Tibial nerve (tissue), 4 donors: Measurements from ENCODE around the gene DKK2. TPM values are rescaled to one million over a fixed set of nuclear protein-coding genes. Genes with fewer than 3 reads are reported as not detected.

Experiments
- DNase-seq, 2 donors: peaks; one replicate each; pipeline ENCODE4 v3.0.0-alpha.2; 2019; ENCODE audit warnings: low spot score in 2 of 2
- H3K27ac ChIP-seq, 4 donors: fragments of 200-600 bp; sonication (generic) in 3 of 4; one replicate each; pipeline ENCODE4 v1.5.1; 2017 to 2019; ENCODE audit warnings: mild to moderate bottlenecking in 1 of 4
- H3K27me3 ChIP-seq, 2 donors: fragments of 200-600 bp; sonication (generic) in 1 of 2; one replicate each; pipeline versions ENCODE4 v1.5.1 to v1.6.0; 2017 to 2019
- H3K36me3 ChIP-seq, 3 donors: fragments of 200-600 bp; sonication (generic); one replicate each; pipeline ENCODE4 v1.5.1; 2018 to 2019
- H3K4me1 ChIP-seq, 4 donors: fragments of 200-600 bp; sonication (generic) in 3 of 4; one replicate each; pipeline ENCODE4 v1.5.1; 2017 to 2019
- H3K4me3 ChIP-seq, 4 donors: fragments of 200-600 bp; sonication (generic) in 3 of 4; one replicate each; pipeline ENCODE4 v1.5.1; 2017 to 2019; ENCODE audit warnings: mild to moderate bottlenecking in 1 of 4, moderate library complexity in 1 of 4
- H3K9me3 ChIP-seq, 4 donors: fragments of 200-600 bp; sonication (generic) in 3 of 4; one replicate each; pipeline ENCODE4 v1.5.1; 2017 to 2019
- EP300 ChIP-seq, 2 donors: sonication (generic); formaldehyde crosslinking; IDR thresholded peaks; one replicate each; pipeline ENCODE4 v1.6.1; 2017; ENCODE audit warnings: antibody characterized with exemption in 2 of 2, mild to moderate bottlenecking in 1 of 2
- POLR2A ChIP-seq, 2 donors: fragments of 450-650 bp; IDR thresholded peaks; one replicate each; pipeline ENCODE4 v1.6.1; 2017; ENCODE audit warnings: antibody characterized with exemption in 2 of 2, mild to moderate bottlenecking in 2 of 2, moderate library complexity in 2 of 2
- WGBS, 2 donors: methylation state at CpG; one replicate each; pipeline ENCODE4 v1.1.5; 2018; 5-methylcytosine and 5-hydroxymethylcytosine counted together
- total RNA-seq, 4 donors: library from RNA; depleted of rRNA; stranded (reverse); fragments of >200 nt; gene quantifications; one replicate each; pipeline ENCODE4 v1.1.0, GENCODE V29; 2016
- TF ChIP-seq, protein P1 (sequence below), 5 experiments: fragments of 200-600 bp in 3 of 5; fragments of 450-650 bp in 2 of 5; sonication (generic) in 3 of 5; IDR thresholded peaks; one replicate each; pipeline ENCODE4 v1.5.1; 2016 to 2019; ENCODE audit warnings: antibody characterized with exemption in 5 of 5, mild to moderate bottlenecking in 3 of 5, moderate library complexity in 2 of 5

The DKK2 gene
- total RNA-seq, 4 donors from 2014 or later, result 5.4 to 18.4 (median 15.3) TPM

- WGBS, 2 donors, result 74 to 85% methylated on average over 2 of the region's 2 CpGs
Measured at GRCh38 chr4:106967892-106968291, 68.2 kb downstream of the DKK2 start.

DNA sequence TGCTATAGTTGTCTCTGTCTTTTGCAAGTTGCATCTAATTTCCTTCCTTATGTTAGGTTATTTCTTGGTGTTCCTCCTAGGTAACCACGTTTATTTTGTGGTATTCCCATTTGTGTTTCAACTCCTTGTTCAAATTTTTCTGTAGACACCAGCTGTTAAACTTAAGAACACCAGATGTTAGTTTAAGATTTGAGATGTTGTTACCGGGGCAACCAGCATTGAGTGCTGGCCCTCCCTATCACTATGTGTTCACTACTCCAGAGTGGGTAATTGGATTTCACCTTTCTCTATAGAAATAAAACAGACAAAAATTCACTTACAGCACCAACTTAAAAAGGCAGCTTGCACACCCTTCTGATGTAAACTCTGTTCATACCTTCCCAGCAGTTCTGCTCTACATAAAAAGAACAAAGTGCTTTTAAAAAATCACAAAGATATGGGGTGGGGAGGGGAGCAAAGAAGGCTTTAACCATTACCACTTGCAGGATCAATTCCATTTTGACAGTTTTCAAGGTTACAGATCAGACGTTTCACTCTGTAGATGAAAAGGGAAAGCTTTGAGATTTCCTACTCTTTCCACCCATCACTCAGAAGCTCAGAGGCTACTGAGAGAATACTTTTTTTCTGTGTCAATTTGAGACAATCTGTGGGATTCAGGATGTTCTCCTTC, 82.9 kb downstream of the DKK2 start:
- no peak overlapping the region for H3K4me3 ChIP-seq
- no peak overlapping the region for H3K27ac ChIP-seq
- TF ChIP-seq POLR2A (IDR thresholded peaks at IDR 0.05) (no peak), EP300 (IDR thresholded peaks at IDR 0.05) (no peak)
- TF ChIP-seq, protein P1, sequence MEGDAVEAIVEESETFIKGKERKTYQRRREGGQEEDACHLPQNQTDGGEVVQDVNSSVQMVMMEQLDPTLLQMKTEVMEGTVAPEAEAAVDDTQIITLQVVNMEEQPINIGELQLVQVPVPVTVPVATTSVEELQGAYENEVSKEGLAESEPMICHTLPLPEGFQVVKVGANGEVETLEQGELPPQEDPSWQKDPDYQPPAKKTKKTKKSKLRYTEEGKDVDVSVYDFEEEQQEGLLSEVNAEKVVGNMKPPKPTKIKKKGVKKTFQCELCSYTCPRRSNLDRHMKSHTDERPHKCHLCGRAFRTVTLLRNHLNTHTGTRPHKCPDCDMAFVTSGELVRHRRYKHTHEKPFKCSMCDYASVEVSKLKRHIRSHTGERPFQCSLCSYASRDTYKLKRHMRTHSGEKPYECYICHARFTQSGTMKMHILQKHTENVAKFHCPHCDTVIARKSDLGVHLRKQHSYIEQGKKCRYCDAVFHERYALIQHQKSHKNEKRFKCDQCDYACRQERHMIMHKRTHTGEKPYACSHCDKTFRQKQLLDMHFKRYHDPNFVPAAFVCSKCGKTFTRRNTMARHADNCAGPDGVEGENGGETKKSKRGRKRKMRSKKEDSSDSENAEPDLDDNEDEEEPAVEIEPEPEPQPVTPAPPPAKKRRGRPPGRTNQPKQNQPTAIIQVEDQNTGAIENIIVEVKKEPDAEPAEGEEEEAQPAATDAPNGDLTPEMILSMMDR (IDR thresholded peaks at IDR 0.05), result no peak
- WGBS, 2 donors, result 48 to 56% methylated on average over 3 of the region's 3 CpGs
- no peaks in the 10 kb centered on the region for H3K36me3 ChIP-seq
- H3K4me1 ChIP-seq, result no peaks in the 10 kb centered on the region
- no peaks in the 10 kb centered on the region for H3K9me3 ChIP-seq
- no peaks in the 10 kb centered on the region for H3K27me3 ChIP-seq
- DNase-seq, result no peak

More at GRCh38 chr4:106967892-106968291, 68.2 kb downstream of the DKK2 start:
- no peak overlapping the region for H3K4me3 ChIP-seq
- no peaks in the 10 kb centered on the region for H3K36me3 ChIP-seq
- H3K9me3 ChIP-seq, result peaks cover 0 to 1% (median 0%) of the 10 kb centered on the region in 4 donors
- H3K4me1 ChIP-seq, result no peaks in the 10 kb centered on the region
- H3K27ac ChIP-seq, result no peak overlapping the region
- no peak for DNase-seq
- TF ChIP-seq POLR2A (IDR thresholded peaks at IDR 0.05) (no peak), EP300 (IDR thresholded peaks at IDR 0.05) (no peak)
- TF ChIP-seq, protein P1 (IDR thresholded peaks at IDR 0.05), result no peak
- H3K27me3 ChIP-seq, result no peaks in the 10 kb centered on the region

GRCh38 chr4:106951891-106952290, 84.2 kb downstream of the DKK2 start:
- Histone ChIP-seq H3K9me3 (no peaks in the 10 kb centered on the region), H3K4me1 (no peaks in the 10 kb centered on the region), H3K27ac (no peak overlapping the region), H3K36me3 (no peaks in the 10 kb centered on the region), H3K27me3 (no peaks in the 10 kb centered on the region), H3K4me3 (no peak overlapping the region)
- WGBS, 2 donors, result 84 to 87% methylated on average over 2 of the region's 2 CpGs
- TF ChIP-seq, protein P1 (IDR thresholded peaks at IDR 0.05), result no peak
- TF ChIP-seq POLR2A (IDR thresholded peaks at IDR 0.05) (no peak), EP300 (IDR thresholded peaks at IDR 0.05) (no peak)
- DNase-seq, result no peak

GRCh38 chr4:106941841-106942240, 94.3 kb downstream of the DKK2 start:
- no peaks in the 10 kb centered on the region for H3K36me3 ChIP-seq
- no peaks in the 10 kb centered on the region for H3K4me1 ChIP-seq
- TF ChIP-seq EP300 (IDR thresholded peaks at IDR 0.05) (no peak), POLR2A (IDR thresholded peaks at IDR 0.05) (no peak)
- TF ChIP-seq, protein P1 (IDR thresholded peaks at IDR 0.05), result no peak
- no peaks in the 10 kb centered on the region for H3K9me3 ChIP-seq
- no peaks in the 10 kb centered on the region for H3K27me3 ChIP-seq
- no peak for DNase-seq
- H3K27ac ChIP-seq, result no peak overlapping the region
- H3K4me3 ChIP-seq, result no peak overlapping the region
- 21 to 23% methylated on average over 1 of the region's 1 CpG for WGBS, 2 donors

DNA sequence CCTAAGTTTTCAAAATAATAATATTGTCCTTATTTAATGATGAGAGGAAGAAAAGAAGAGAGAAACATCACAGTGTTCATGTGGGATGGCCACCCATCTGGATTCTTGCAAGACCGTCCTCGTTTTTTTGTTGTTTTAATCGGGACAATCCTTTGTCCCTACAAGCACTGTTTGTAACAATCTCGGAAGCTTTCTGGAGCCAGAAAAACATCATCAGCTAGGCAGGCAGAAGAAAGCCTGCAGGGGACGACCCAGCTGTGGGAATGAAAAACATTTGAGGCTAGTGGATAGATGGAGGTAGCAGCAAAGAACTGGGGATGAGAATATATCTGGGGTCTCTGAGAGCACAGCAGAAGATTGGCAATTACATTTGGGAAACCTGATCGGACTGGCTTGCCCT, 105.6 kb downstream of the DKK2 start:
- Histone ChIP-seq H3K27ac (no peak overlapping the region), H3K4me1 (no peaks in the 10 kb centered on the region), H3K27me3 (no peaks in the 10 kb centered on the region), H3K9me3 (no peaks in the 10 kb centered on the region), H3K4me3 (no peak overlapping the region), H3K36me3 (no peaks in the 10 kb centered on the region)
- DNase-seq, result no peak
- TF ChIP-seq, protein P1 (IDR thresholded peaks at IDR 0.05), result no peak
- TF ChIP-seq EP300 (IDR thresholded peaks at IDR 0.05) (no peak), POLR2A (IDR thresholded peaks at IDR 0.05) (no peak)
- 52 to 54% methylated on average over 6 of the region's 6 CpGs for WGBS, 2 donors
